Trophoblast cell (in vitro differentiated cells and primary cell): ENCODE results near the gene PHYH.
"Not testable (repeated sequence)": the region's sequence is repeated elsewhere in the genome, so short reads cannot be mapped to it uniquely, and the experiment has no call there.

ENCODE experiments used
- DNase-seq, 2 donors: peaks; one replicate each; pipeline ENCODE4 v3.0.0-alpha.2; 2016
- H2AFZ ChIP-seq: 2 replicates; pipeline ENCODE4 v1.6.1; 2013; ENCODE audit warnings: low read length, moderate library complexity, mild to moderate bottlenecking; ENCODE audit not compliant: insufficient read depth, poor library complexity
- H2AK5ac ChIP-seq: 2 replicates; pipeline ENCODE4 v1.6.1; 2013; ENCODE audit warnings: mild to moderate bottlenecking, low read length
- H2BK120ac ChIP-seq: 2 replicates; pipeline ENCODE4 v1.6.1; 2013; ENCODE audit warnings: low read length, mild to moderate bottlenecking, moderate library complexity; ENCODE audit not compliant: insufficient read depth, poor library complexity
- H2BK12ac ChIP-seq: 2 replicates; pipeline ENCODE4 v1.6.1; 2013; ENCODE audit warnings: mild to moderate bottlenecking, low read length, moderate library complexity
- H2BK5ac ChIP-seq: 2 replicates; pipeline ENCODE4 v1.6.1; 2013; ENCODE audit warnings: low read length, low read depth, moderate library complexity, mild to moderate bottlenecking; ENCODE audit not compliant: poor library complexity
- H3K14ac ChIP-seq: 2 replicates; pipeline ENCODE4 v1.6.1; 2013; ENCODE audit warnings: mild to moderate bottlenecking, low read length
- H3K18ac ChIP-seq: 2 replicates; pipeline ENCODE4 v1.6.1; 2013; ENCODE audit warnings: mild to moderate bottlenecking, low read length
- H3K23ac ChIP-seq: 2 replicates; pipeline ENCODE4 v1.6.1; 2013; ENCODE audit warnings: low read length
- H3K27ac ChIP-seq: 2 replicates; pipeline ENCODE4 v1.5.1; 2013; ENCODE audit warnings: low read depth, mild to moderate bottlenecking, inconsistent platforms, low read length, moderate library complexity
- H3K27me3 ChIP-seq: 2 replicates; pipeline ENCODE4 v1.6.1; 2013; ENCODE audit warnings: inconsistent platforms, mild to moderate bottlenecking, low read length, moderate library complexity; ENCODE audit not compliant: insufficient read depth
- H3K36me3 ChIP-seq, 2 experiments: 1 replicate in 1 of 2; 2 replicates in 1 of 2; pipeline ENCODE4 v1.6.1; 2013; ENCODE audit warnings: low read length in 2 of 2, mild to moderate bottlenecking in 2 of 2, moderate library complexity in 1 of 2; ENCODE audit not compliant: insufficient read depth in 2 of 2, control insufficient read depth in 1 of 2
- H3K4ac ChIP-seq: 2 replicates; pipeline ENCODE4 v1.6.1; 2013; ENCODE audit warnings: low read depth, mild to moderate bottlenecking, low read length, moderate library complexity
- H3K4me1 ChIP-seq, 2 experiments: 1 replicate in 1 of 2; 2 replicates in 1 of 2; pipeline ENCODE4 v1.6.1; 2013; ENCODE audit warnings: low read length in 2 of 2, mild to moderate bottlenecking in 2 of 2, moderate library complexity in 1 of 2; ENCODE audit not compliant: insufficient read depth in 2 of 2, control insufficient read depth in 1 of 2
- H3K4me2 ChIP-seq: 2 replicates; pipeline ENCODE4 v1.6.1; 2013; ENCODE audit warnings: inconsistent platforms, mild to moderate bottlenecking, low read length, moderate library complexity
- H3K4me3 ChIP-seq: 2 replicates; pipeline ENCODE4 v1.5.1; 2013; ENCODE audit warnings: mild to moderate bottlenecking, low read depth, low read length, inconsistent platforms
- H3K79me1 ChIP-seq: one replicate; pipeline ENCODE4 v1.6.1; 2013; ENCODE audit warnings: low read length
- H3K79me2 ChIP-seq: 2 replicates; pipeline ENCODE4 v1.6.1; 2013; ENCODE audit warnings: low read length, mild to moderate bottlenecking; ENCODE audit not compliant: control insufficient read depth, insufficient read depth, poor library complexity
- H3K9ac ChIP-seq: 2 replicates; pipeline ENCODE4 v1.6.1; 2013; ENCODE audit warnings: mild to moderate bottlenecking, low read length
- H3K9me3 ChIP-seq: 2 replicates; pipeline ENCODE4 v1.6.1; 2013; ENCODE audit warnings: low read depth, mild to moderate bottlenecking, control low read depth, inconsistent platforms, low read length; ENCODE audit not compliant: insufficient read depth
- H4K12ac ChIP-seq: 2 replicates; pipeline ENCODE4 v1.6.1; 2013; ENCODE audit warnings: low read depth, mild to moderate bottlenecking, low read length, moderate library complexity
- H4K8ac ChIP-seq: 2 replicates; pipeline ENCODE4 v1.6.1; 2013; ENCODE audit warnings: low read depth, mild to moderate bottlenecking, low read length, moderate library complexity
- H4K91ac ChIP-seq: one replicate; pipeline ENCODE4 v1.6.1; 2013; ENCODE audit warnings: low read depth, mild to moderate bottlenecking, low read length, moderate library complexity
- WGBS: extraction: QIAGEN DNeasy Blood & Tissue Kit; methylation state at CpG from one replicate; pipeline ENCODE4 v1.1.7; 2013; ENCODE audit warnings: missing lambda C conversion rate; ENCODE audit not compliant: insufficient read length, insufficient coverage; ENCODE audit errors: extremely low coverage; 5-methylcytosine and 5-hydroxymethylcytosine counted together

PHYH gene

DNA sequence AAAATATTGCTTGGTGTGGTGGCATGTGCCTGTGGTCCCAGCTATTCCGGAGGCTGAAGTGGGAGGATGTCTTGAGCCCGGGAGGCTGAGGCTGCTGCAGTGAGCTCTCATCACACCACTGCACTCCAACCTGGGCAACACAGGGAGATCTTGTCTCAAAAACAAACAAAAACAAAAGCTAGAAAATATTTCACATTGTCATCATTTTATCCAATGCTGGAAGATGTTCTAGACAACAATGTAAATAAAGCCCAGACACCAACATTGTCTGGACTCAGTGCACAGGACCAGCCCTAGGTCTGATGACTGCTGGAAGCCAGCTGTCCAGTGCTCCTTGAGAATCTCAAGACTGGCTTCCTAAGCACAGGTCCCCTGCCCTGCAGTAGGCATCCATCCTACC is 34.7 kb upstream of the PHYH start:
- no peak overlapping the region for H2AFZ ChIP-seq
- no peaks in the 10 kb centered on the region for H3K79me2 ChIP-seq
- WGBS: no CpG with 5 or more reads among the region's 2 CpGs
- no peak overlapping the region for H3K27ac ChIP-seq
- H4K12ac ChIP-seq: no peak overlapping the region
- no peak overlapping the region for H3K18ac ChIP-seq
- H3K4me2 ChIP-seq: no peak overlapping the region
- peaks cover 35 to 59% of the 10 kb centered on the region in 2 experiments for H3K36me3 ChIP-seq
- H2BK12ac ChIP-seq: no peak overlapping the region
- no peak overlapping the region for H3K9ac ChIP-seq
- no peak overlapping the region for H2BK120ac ChIP-seq
- peak in 1 of 2 donors; percentile 30 for DNase-seq
- no peak overlapping the region for H2BK5ac ChIP-seq
- H3K27me3 ChIP-seq: no peaks in the 10 kb centered on the region
- H3K23ac ChIP-seq: no peak overlapping the region
- H3K4me1 ChIP-seq: no peaks in the 10 kb centered on the region
- no peak overlapping the region for H3K4me3 ChIP-seq
- no peaks in the 10 kb centered on the region for H3K9me3 ChIP-seq
- H4K91ac ChIP-seq: no peak overlapping the region
- no peak overlapping the region for H3K4ac ChIP-seq
- no peaks in the 10 kb centered on the region for H3K79me1 ChIP-seq
- no peak overlapping the region for H4K8ac ChIP-seq
- H2AK5ac ChIP-seq: no peak overlapping the region
- no peak overlapping the region for H3K14ac ChIP-seq

DNA sequence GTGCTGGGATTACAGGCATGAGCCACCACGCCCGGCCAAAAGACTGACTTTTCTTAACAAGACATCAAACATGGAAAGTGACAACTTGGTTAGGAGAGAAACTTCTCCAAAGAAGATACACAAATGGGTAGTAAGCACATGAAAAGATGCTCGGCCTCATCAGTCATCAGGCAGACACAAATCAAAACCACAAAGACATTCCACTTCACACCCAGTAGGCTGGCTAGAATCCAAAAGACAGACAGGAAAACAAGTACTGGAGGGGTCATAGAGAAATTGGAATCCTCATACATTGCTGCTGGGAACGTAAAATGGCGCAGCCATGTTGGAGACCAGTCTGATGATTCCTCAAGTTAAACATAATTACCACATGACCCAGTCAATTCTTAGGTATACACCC is 31.8 kb upstream of the PHYH start:
- no CpG with 5 or more reads among the region's 5 CpGs for WGBS
- no peaks in the 10 kb centered on the region for H3K79me1 ChIP-seq

DNA sequence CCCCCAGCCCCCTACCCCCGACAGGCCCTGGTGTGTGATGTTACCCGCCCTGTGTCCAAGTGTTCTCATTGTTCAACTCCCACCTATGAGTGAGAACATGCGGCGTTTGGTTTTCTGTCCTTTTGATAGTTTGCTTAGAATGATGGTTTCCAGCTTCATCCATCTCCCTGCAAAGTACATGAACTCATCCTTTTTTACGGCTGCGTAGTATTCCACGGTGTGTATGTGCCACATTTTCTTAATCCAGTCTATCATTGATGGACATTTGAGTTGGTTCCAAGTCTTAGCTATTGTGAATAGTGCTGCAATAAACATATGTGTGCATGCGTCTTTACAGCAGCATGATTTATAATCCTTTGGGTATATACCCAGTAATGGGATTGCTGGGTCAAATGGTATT is 31.1 kb upstream of the PHYH start:
- not testable (repeated sequence) for H3K14ac ChIP-seq, H4K8ac ChIP-seq, H2BK12ac ChIP-seq, H2BK5ac ChIP-seq, H3K4me2 ChIP-seq, DNase-seq, H3K27ac ChIP-seq, H3K9me3 ChIP-seq, H4K12ac ChIP-seq, H4K91ac ChIP-seq, H3K79me2 ChIP-seq, H3K79me1 ChIP-seq, H3K4me1 ChIP-seq, H3K27me3 ChIP-seq, H2BK120ac ChIP-seq, H2AFZ ChIP-seq, H3K4me3 ChIP-seq, H2AK5ac ChIP-seq, H3K18ac ChIP-seq, H3K4ac ChIP-seq, H3K23ac ChIP-seq, H3K9ac ChIP-seq
- H3K36me3 ChIP-seq: peaks cover 42 to 61% of the 10 kb centered on the region in 2 experiments
- no CpG with 5 or more reads among the region's 8 CpGs for WGBS

More for the DNA sequence above, 31.8 kb upstream of the PHYH start:
- Histone ChIP-seq H2BK5ac (no peak overlapping the region), H3K79me2 (no peaks in the 10 kb centered on the region), H3K4me1 (no peaks in the 10 kb centered on the region), H3K9me3 (no peaks in the 10 kb centered on the region), H3K23ac (no peak overlapping the region), H3K9ac (no peak overlapping the region), H3K18ac (no peak overlapping the region), H2AK5ac (no peak overlapping the region), H3K27ac (no peak overlapping the region), H3K14ac (no peak overlapping the region), H3K4me2 (no peak overlapping the region), H3K4me3 (no peak overlapping the region), H4K8ac (no peak overlapping the region), H4K91ac (no peak overlapping the region), H3K36me3 (peaks cover 40 to 59% of the 10 kb centered on the region in 2 experiments), H4K12ac (no peak overlapping the region), H3K4ac (no peak overlapping the region), H2BK120ac (no peak overlapping the region), H3K27me3 (no peaks in the 10 kb centered on the region), H2BK12ac (no peak overlapping the region), H2AFZ (no peak overlapping the region)
- no peak for DNase-seq

DNA sequence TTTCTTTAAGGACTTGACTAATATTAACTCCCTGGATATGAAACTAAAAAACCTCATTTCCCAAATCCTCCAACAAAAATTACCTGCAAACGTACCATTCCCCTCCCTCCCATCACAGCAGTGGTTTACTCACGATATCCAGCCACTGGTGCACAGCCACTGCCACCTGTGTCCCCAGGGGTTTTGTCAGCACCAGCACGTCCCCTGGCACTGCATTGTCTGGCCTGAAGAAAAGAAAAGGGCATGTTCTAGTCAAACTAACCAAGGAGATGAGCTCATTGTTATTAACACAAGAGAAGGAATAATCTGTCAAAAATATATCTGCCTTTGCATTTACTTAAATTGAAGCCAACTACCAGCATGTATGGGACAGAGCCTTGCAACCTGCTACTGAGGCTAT is 29.7 kb upstream of the PHYH start:
- Histone ChIP-seq H3K79me1 (no peaks in the 10 kb centered on the region), H3K14ac (no peak overlapping the region), H3K27me3 (no peaks in the 10 kb centered on the region), H2BK120ac (no peak overlapping the region), H3K18ac (no peak overlapping the region), H2BK5ac (no peak overlapping the region), H3K9me3 (no peaks in the 10 kb centered on the region), H2BK12ac (no peak overlapping the region), H3K23ac (no peak overlapping the region), H4K91ac (no peak overlapping the region), H3K4me2 (no peak overlapping the region), H3K9ac (no peak overlapping the region), H3K4ac (no peak overlapping the region), H4K8ac (no peak overlapping the region), H3K4me3 (no peak overlapping the region), H3K36me3 (peaks cover 38 to 58% of the 10 kb centered on the region in 2 experiments), H2AFZ (no peak overlapping the region), H3K4me1 (no peaks in the 10 kb centered on the region), H4K12ac (no peak overlapping the region), H2AK5ac (no peak overlapping the region), H3K27ac (no peak overlapping the region), H3K79me2 (no peaks in the 10 kb centered on the region)
- no peak for DNase-seq
- WGBS: 100% methylated on average over 1 of the region's 3 CpGs
